VCaP (cell line): ENCODE results near the gene HEPH.
A peak's percentile ranks its signal among the peaks of the same experiment; 100 is the strongest.

Experiments used
- H3K27ac ChIP-seq: fragments of 450-650 bp; 2 replicates; pipeline ENCODE4 v1.5.1; 2017
- CTCF ChIP-seq: fragments of 450-650 bp; conservative IDR thresholded peaks from 2 replicates; pipeline ENCODE4 v1.5.1; 2017; ENCODE audit warnings: mild to moderate bottlenecking, moderate library complexity

HEPH gene

GRCh38 chrX:66167431-66167830 lies 3.4 kb downstream of the HEPH start:
- no peak overlapping the region for H3K27ac ChIP-seq
- TF ChIP-seq CTCF, result no peak

- no peak for TF ChIP-seq CTCF
Measured at GRCh38 chrX:66176134-66176533, 12.1 kb downstream of the HEPH start.

GRCh38 chrX:66191563-66191962 lies 27.5 kb downstream of the HEPH start:
- no peak for TF ChIP-seq CTCF
- no peak overlapping the region for H3K27ac ChIP-seq

More at GRCh38 chrX:66176134-66176533, 12.1 kb downstream of the HEPH start:
- H3K27ac ChIP-seq, result no peak overlapping the region

- H3K27ac ChIP-seq, result no peak overlapping the region
- no peak for TF ChIP-seq CTCF
Measured at GRCh38 chrX:66193821-66194220, 29.8 kb downstream of the HEPH start.

- no peak overlapping the region for H3K27ac ChIP-seq
- no peak for TF ChIP-seq CTCF
Measured at GRCh38 chrX:66200050-66200664, 36.1 kb downstream of the HEPH start.

GRCh38 chrX:66200855-66201795 lies 37.1 kb downstream of the HEPH start:
- TF ChIP-seq CTCF, result peak; percentile 73
- no peak overlapping the region for H3K27ac ChIP-seq

GRCh38 chrX:66203114-66203513 lies 39.1 kb downstream of the HEPH start:
- no peak overlapping the region for H3K27ac ChIP-seq
- no peak for TF ChIP-seq CTCF
